ENCODE results near the gene MPP2.
"Not testable (repeated sequence)": the region's sequence is repeated elsewhere in the genome, so short reads cannot be mapped to it uniquely, and the experiment has no call there.

Gene MPP2, protein sequence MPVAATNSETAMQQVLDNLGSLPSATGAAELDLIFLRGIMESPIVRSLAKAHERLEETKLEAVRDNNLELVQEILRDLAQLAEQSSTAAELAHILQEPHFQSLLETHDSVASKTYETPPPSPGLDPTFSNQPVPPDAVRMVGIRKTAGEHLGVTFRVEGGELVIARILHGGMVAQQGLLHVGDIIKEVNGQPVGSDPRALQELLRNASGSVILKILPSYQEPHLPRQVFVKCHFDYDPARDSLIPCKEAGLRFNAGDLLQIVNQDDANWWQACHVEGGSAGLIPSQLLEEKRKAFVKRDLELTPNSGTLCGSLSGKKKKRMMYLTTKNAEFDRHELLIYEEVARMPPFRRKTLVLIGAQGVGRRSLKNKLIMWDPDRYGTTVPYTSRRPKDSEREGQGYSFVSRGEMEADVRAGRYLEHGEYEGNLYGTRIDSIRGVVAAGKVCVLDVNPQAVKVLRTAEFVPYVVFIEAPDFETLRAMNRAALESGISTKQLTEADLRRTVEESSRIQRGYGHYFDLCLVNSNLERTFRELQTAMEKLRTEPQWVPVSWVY

DNA sequence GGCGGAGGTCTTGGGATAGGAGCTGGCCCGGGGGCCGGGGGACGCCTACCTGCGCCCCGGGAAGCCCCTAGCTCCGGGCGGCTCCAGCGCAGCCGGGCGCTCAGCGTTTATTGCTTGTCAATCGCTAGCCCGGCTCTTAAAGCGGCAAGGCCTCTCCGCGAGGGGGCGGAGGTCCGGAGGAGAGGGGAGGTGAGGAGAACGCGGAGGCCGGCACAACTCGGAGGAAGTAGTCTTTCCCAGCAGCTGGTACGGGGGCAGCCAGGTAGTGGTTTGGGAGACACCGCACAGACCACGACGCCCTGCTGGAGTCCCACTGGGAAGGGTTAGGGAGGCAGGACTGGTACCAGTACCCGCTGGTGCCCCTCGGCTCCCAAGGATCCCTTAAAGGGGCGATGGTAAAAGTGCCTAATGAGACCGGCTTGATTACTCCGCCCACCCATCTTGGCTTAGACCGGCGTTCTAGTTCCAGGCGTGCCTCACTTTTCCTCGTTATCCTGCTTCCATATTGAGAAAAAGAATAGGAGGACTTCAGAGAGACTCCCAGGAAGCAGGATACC lies at the start of gene MPP2:
Gene MPP2 (minus strand): TSS at position 112 of the 557 bp plus-strand sequence. CDS start 3,076 bp downstream, outside the sequence.
- no peak for DNase-seq (ENCODE audit: low read depth)

GRCh38 chr17:43956222-43956621 lies 48.9 kb upstream of the MPP2 start:
- DNase-seq (ENCODE audit: low read depth) = no peak

- no peak for DNase-seq (ENCODE audit: low read depth)
These were observed 46.4 kb upstream of the MPP2 start, which contains the start of gene PYY for GRCh38 chr17:43953746-43954145. TSS of gene PYY (minus strand) at chr17:43953940. CDS start at chr17:43953483, 457 bp downstream.

DNA sequence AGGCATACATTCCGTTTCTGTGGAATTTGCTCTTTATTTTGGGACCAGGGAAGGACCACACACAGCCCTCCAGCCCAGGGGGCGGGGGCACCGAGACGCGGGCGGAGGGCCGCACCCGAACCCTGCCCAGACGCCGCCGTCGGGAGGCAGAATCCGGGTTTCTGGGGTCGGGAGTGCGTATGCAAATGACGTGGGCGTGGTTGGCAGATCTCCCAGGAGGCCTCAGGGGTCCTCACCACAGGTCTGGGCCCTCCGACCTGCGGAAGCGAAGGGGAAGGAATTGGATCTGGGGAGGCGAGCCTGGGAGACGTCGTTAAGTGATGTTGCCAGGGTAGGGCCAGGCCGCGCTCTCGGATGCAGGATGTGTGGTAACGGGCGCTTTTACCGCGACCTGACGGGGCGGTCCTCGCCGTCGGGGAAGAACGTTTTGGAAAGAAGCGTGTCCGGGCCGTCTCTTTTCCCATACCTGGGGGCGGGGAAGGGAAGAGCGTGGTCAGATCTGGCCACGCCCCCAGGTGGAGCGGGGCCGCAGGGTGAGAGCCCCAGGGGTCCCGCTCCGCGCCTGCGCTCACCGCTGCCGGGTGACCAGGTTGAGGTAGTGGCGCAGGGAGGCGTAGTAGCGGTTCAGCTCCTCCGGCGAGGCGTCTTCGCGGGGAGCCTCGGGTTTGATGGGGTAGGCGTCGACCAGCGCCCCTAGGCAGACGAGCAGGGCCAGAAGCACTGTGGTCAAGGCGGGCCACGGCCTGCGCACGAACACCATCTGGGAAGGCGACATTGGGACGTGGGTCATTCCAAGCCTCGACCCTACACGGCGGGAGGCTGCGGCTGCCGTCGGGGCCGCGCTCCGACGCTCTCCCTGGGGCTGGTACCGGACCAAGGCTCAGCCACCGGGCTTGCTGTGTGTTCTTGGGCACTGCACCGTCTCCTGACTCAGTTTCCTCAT lies 45.7 kb upstream of the MPP2 start:
- no peak for DNase-seq (ENCODE audit: low read depth)

- no peak for DNase-seq (ENCODE audit: low read depth)
These were observed 45.0 kb upstream of the MPP2 start for GRCh38 chr17:43952351-43952723.

- no peak for DNase-seq (ENCODE audit: low read depth)
These were observed 44.4 kb upstream of the MPP2 start for GRCh38 chr17:43951750-43952149.

GRCh38 chr17:43950554-43950953 lies 43.2 kb upstream of the MPP2 start:
- DNase-seq (ENCODE audit: low read depth) = no peak

DNA sequence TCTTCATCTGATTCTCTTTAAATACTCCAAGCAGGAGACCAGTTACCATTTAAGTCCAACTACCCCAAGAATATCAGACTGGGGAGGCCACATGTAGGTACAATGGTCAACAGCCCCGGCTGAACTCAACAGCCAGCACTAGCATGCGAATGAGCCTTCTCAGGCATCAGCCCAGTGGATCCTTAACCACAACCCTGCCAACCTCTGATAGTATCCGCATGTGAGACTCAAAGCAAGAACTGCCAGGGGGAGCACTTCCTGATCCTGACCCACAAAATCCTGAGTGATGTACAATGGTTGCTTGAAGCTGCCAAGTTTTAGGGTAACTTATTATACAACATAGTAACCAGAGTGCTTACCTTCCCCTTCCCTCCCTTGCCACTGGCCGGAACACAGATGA lies 42.4 kb upstream of the MPP2 start:
- no peak for DNase-seq (ENCODE audit: low read depth)

GRCh38 chr17:43946781-43947180 lies 39.4 kb upstream of the MPP2 start:
- DNase-seq (ENCODE audit: low read depth) = no peak

DNA sequence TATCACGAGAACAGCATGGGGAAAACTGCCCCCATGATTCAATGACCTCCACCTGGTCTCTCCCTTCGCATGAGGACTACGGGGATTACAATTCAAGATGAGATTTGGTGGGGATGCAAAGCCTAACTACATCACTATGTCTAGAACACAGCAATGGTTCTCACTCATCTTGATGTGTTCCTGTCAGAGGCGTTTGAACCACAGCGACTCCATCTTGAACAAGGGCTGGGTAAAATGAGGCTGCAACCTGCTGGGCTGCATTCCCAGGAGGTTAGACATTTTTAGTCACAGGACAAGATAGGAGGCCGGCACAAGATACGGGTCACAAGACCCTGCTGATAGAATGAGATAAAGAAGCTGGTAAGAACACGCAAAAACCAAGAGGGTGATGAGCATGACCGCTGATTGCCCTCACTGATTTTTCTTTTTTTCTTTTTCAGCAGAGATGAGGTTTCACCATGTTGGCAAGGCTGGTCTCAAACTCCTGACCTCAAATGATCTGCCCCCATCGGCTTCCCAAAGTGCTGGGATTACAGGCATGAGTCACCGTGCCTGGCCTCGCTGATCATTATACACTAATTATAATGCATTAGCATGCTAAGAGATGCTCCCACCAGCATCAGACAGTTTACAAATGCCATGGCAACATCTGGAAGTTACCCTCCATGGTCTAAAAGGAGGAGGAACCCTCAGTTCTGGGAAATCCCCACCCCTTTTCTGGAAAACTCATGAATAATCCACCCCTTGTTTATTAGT lies 37.9 kb upstream of the MPP2 start:
- no peak for DNase-seq (ENCODE audit: low read depth)

- DNase-seq (ENCODE audit: low read depth) = no peak
These were observed 34.8 kb upstream of the MPP2 start, which contains the start of gene PPY for GRCh38 chr17:43942051-43942685. TSS of gene PPY (minus strand) at chr17:43942476. CDS start at chr17:43941654, 822 bp downstream.

DNA sequence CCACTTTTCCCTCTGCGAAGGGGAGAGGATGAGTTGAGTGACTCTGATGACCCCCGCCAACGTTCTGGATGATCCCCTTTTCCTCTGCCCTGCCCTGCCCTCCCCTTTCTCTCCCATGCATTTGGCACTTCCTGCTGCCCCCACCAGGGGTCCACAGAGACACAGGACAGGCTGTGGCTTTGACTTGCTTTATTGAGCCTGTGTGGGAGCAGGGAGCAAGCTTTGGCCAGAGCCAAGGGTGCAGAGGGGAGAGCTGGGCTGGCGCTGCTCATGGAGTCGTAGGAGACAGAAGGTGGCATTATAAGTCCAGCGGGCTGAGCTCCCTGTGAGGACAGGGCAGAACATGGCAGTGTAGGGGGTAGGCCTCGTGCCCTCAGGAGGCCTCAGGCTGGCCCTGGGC lies 33.3 kb upstream of the MPP2 start:
- DNase-seq (ENCODE audit: low read depth) = no peak

GRCh38 chr17:43939886-43940285 lies 32.5 kb upstream of the MPP2 start:
- DNase-seq (ENCODE audit: low read depth) = no peak

DNA sequence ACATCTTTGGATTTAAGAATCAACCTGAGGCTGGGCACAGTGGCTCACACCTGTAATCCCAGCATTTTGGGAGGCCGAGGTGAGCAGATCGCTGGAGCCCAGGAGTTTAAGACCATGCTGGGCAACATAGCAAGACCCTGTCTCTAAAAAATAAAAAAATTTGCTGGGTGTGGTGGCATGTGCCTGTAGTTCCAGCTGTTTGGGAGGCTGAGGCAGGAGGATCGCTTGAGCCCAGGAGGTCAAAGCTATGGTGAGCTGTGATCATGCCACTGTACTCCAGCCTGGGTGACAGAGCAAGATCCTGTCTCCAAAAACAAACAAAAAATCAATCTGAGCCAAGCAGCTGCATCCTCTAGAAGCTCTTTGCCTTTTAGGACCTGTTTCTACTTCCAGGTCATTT lies 32.1 kb upstream of the MPP2 start:
- not testable (repeated sequence) for DNase-seq (ENCODE audit: low read depth)

DNA sequence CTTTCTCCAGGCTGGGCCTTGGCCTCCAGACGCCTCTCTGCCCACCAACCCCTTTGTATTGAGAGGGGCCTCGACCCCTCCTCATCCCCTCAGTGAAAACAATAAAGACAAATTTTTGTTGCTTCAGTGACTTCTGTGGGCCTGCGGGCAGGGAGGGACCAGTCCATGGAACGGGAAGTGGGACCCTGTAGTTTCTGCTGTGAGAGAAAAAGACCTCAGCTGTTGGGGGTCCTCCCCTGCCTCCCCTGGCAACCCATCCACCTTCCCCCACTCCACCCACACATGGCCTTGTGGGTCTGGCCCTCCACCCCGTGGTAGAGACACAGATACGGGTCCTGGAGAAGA lies 31.5 kb upstream of the MPP2 start:
- no peak for DNase-seq (ENCODE audit: low read depth)

DNA sequence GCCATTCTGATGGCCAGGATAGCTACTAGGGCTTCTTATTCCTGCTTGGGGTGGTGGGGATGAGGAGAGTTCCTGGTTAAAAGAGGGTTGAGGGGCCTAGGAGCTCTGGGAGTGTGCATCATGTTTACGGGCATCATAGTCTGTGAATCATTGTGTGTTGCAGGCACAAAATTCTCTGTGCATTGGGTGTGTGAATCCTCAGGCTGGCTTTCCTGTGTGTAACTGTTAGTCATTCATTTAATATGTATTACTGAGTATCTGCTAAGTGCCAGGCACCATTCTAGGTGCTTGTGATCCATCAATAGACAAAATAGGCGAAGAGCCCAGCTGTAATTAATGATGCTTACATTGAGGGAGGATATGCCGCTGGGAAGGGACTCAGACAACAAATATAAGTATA lies 29.1 kb upstream of the MPP2 start:
- no peak for DNase-seq (ENCODE audit: low read depth)

GRCh38 chr17:43935926-43936261 lies 28.6 kb upstream of the MPP2 start:
- DNase-seq (ENCODE audit: low read depth) = no peak

GRCh38 chr17:43935204-43935925 lies 28.0 kb upstream of the MPP2 start:
- DNase-seq (ENCODE audit: low read depth) = no peak

DNA sequence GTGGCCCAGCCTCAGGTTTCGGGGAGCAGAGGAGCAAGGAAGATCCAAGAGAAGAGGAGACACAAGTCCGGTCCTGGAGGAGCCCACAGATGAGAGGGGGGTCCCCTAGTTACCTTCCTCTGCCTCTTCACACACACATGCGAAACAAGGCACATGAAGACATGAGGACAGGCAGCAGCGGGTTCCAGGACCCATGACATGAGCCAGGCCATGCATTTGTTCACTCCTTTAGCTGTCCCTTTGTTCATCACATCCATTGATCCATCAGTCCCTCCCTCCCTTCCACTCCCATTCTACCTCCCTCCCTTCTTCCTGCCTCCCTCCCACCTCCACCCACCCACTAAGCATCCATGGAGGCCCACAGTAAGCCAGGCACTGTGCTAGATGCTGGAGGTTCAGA lies 25.6 kb upstream of the MPP2 start:
- DNase-seq (ENCODE audit: low read depth) = no peak

DNA sequence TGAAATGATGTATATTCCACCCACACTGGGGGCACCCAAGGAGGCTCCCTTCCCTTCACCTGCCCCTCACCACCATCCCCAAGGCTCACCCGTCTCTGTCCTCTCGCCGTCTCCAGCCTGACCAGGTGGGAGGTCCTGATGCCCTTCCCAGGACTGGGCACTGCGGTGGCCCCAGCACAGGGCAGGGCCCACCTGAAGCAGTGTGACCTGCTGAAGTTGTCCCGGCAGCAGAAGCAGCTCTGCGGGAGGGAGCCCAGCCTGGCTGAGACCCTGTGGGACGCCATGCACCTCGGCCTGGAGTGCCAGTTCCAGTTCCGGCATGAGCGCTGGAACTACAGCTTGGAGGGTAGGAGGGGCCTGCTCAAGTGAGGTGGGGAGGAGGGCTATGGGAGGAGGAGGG lies 25.0 kb upstream of the MPP2 start:
- no peak for DNase-seq (ENCODE audit: low read depth)
